BLaER1 treated with 17β-estradiol and CSF1 and Interleukin-3, amounts not matched to agents 10 nM and 100 nM (cell line): ENCODE results near the gene POLN.

Experiments used
- H3K27ac ChIP-seq, 11 experiments: shearing (Covaris generic); formaldehyde crosslinking; 2 replicates each; pipeline ENCODE4 v1.8.1; 2022
- H3K27me3 ChIP-seq, 11 experiments: shearing (Covaris generic); formaldehyde crosslinking; 2 replicates each; pipeline ENCODE4 v1.8.1; 2022
- H3K36me3 ChIP-seq, 11 experiments: shearing (Covaris generic); formaldehyde crosslinking; 2 replicates each; pipeline ENCODE4 v1.8.1; 2022
- H3K4me1 ChIP-seq, 10 experiments: shearing (Covaris generic); formaldehyde crosslinking; 2 replicates each; pipeline ENCODE4 v1.8.1; 2022
- H3K4me2 ChIP-seq, 11 experiments: shearing (Covaris generic); formaldehyde crosslinking; 2 replicates each; pipeline ENCODE4 v1.8.1; 2022
- H3K4me3 ChIP-seq, 10 experiments: shearing (Covaris generic); formaldehyde crosslinking; 2 replicates each; pipeline ENCODE4 v1.8.1; 2022
- H3K9ac ChIP-seq, 11 experiments: shearing (Covaris generic); formaldehyde crosslinking; 2 replicates each; pipeline ENCODE4 v1.8.1; 2022
- H3K9me3 ChIP-seq, 11 experiments: shearing (Covaris generic); formaldehyde crosslinking; replicated peaks in 1 of 11; 2 replicates each; pipeline ENCODE4 v1.8.1; 2022
- H4K20me1 ChIP-seq, 11 experiments: shearing (Covaris generic); formaldehyde crosslinking; 2 replicates each; pipeline ENCODE4 v1.8.1; 2022
- Cebpa-rat ChIP-seq, 11 experiments: shearing (Covaris generic); IDR thresholded peaks; 2 replicates each; pipeline ENCODE4 v1.8.1; 2022

POLN gene

GRCh38 chr4:2267320-2267811 is 25.4 kb upstream of the POLN start:
- Histone ChIP-seq H3K4me1 (peaks cover 10 to 26% (median 22%) of the 10 kb centered on the region in 10 experiments), H3K27ac (no peak overlapping the region), H3K9ac (no peak overlapping the region), H3K36me3 (no peaks in the 10 kb centered on the region), H3K4me3 (no peak overlapping the region), H3K9me3 (no peaks in the 10 kb centered on the region), H3K27me3 (no peaks in the 10 kb centered on the region), H3K4me2 (no peak overlapping the region), H4K20me1 (no peaks in the 10 kb centered on the region)
- no peak for TF ChIP-seq Cebpa-rat (IDR thresholded peaks at IDR 0.05)

GRCh38 chr4:2266821-2267220 is 24.9 kb upstream of the POLN start:
- Histone ChIP-seq H3K9me3 (no peaks in the 10 kb centered on the region), H4K20me1 (no peaks in the 10 kb centered on the region), H3K36me3 (no peaks in the 10 kb centered on the region), H3K4me1 (peaks cover 9 to 24% (median 21%) of the 10 kb centered on the region in 10 experiments), H3K4me2 (no peak overlapping the region), H3K27ac (no peak overlapping the region), H3K4me3 (no peak overlapping the region), H3K27me3 (no peaks in the 10 kb centered on the region), H3K9ac (no peak overlapping the region)
- TF ChIP-seq Cebpa-rat (IDR thresholded peaks at IDR 0.05): no peak

GRCh38 chr4:2266181-2266580 is 24.3 kb upstream of the POLN start:
- H3K27ac ChIP-seq: no peak overlapping the region
- TF ChIP-seq Cebpa-rat (IDR thresholded peaks at IDR 0.05): no peak

GRCh38 chr4:2265113-2266110 is 23.5 kb upstream of the POLN start:
- peaks cover 14 to 31% (median 28%) of the 10 kb centered on the region in 10 experiments for H3K4me1 ChIP-seq
- H3K36me3 ChIP-seq: 0 out of 22 replicates have a peak, but pooled peaks cover 0 to 1% (median 0%) of the 10 kb centered on the region in 11 experiments
- no peak overlapping the region for H3K4me3 ChIP-seq
- H3K27ac ChIP-seq: no peak overlapping the region
- H3K27me3 ChIP-seq: no peaks in the 10 kb centered on the region
- H3K9ac ChIP-seq: no peak overlapping the region; a peak in 1 of 22 replicates
- H3K4me2 ChIP-seq: no peak overlapping the region
- H3K9me3 ChIP-seq: no peaks in the 10 kb centered on the region
- peaks cover 0 to 9% (median 9%) of the 10 kb centered on the region in 11 experiments; a peak in 20 of 22 replicates for H4K20me1 ChIP-seq
- TF ChIP-seq Cebpa-rat (IDR thresholded peaks at IDR 0.05): no peak

More at GRCh38 chr4:2266181-2266580, 24.3 kb upstream of the POLN start:
- no peaks in the 10 kb centered on the region for H3K9me3 ChIP-seq
- H4K20me1 ChIP-seq: peaks cover 0 to 2% (median 1%) of the 10 kb centered on the region in 11 experiments; a peak in 17 of 22 replicates
- H3K27me3 ChIP-seq: no peaks in the 10 kb centered on the region
- peaks cover 9 to 24% (median 21%) of the 10 kb centered on the region in 10 experiments for H3K4me1 ChIP-seq
- no peaks in the 10 kb centered on the region for H3K36me3 ChIP-seq
- H3K4me2 ChIP-seq: no peak overlapping the region
- no peak overlapping the region for H3K9ac ChIP-seq
- H3K4me3 ChIP-seq: no peak overlapping the region

GRCh38 chr4:2264481-2265041 is 22.6 kb upstream of the POLN start:
- peaks cover 8 to 18% (median 17%) of the 10 kb centered on the region in 11 experiments; a peak in 21 of 22 replicates for H4K20me1 ChIP-seq
- TF ChIP-seq Cebpa-rat (IDR thresholded peaks at IDR 0.05): no peak
- H3K27ac ChIP-seq: no peak overlapping the region
- peaks cover 22 to 40% (median 36%) of the 10 kb centered on the region in 10 experiments for H3K4me1 ChIP-seq
- H3K27me3 ChIP-seq: no peaks in the 10 kb centered on the region
- peaks cover 0 to 8% (median 0%) of the 10 kb centered on the region in 11 experiments; a peak in 5 of 22 replicates for H3K36me3 ChIP-seq
- no peaks in the 10 kb centered on the region for H3K9me3 ChIP-seq
- H3K9ac ChIP-seq: no peak overlapping the region
- no peak overlapping the region for H3K4me3 ChIP-seq
- H3K4me2 ChIP-seq: peak overlapping the region in 7 of 11 experiments; percentile 15 to 99 (median 96); a peak in 8 of 22 replicates

- peaks cover 14 to 24% (median 24%) of the 10 kb centered on the region in 11 experiments for H4K20me1 ChIP-seq
- H3K4me2 ChIP-seq: peak overlapping the region in 9 of 11 experiments; percentile 15 to 99 (median 96); a peak in 10 of 22 replicates
- no peak for TF ChIP-seq Cebpa-rat (IDR thresholded peaks at IDR 0.05)
- no peak overlapping the region for H3K9ac ChIP-seq
- H3K9me3 ChIP-seq: no peaks in the 10 kb centered on the region
- no peak overlapping the region for H3K4me3 ChIP-seq
- H3K4me1 ChIP-seq: peaks cover 29 to 46% (median 42%) of the 10 kb centered on the region in 10 experiments
- H3K36me3 ChIP-seq: peaks cover 0 to 14% (median 6%) of the 10 kb centered on the region in 11 experiments; a peak in 9 of 22 replicates
- no peak overlapping the region for H3K27ac ChIP-seq
- no peaks in the 10 kb centered on the region for H3K27me3 ChIP-seq
These were observed 22.0 kb upstream of the POLN start for GRCh38 chr4:2263926-2264321.

- peak overlapping the region; percentile 86 to 95 (median 89) for H3K9ac ChIP-seq
- no peaks in the 10 kb centered on the region for H3K9me3 ChIP-seq
- H3K4me1 ChIP-seq: peaks cover 39 to 55% (median 52%) of the 10 kb centered on the region in 10 experiments
- H4K20me1 ChIP-seq: peaks cover 25 to 34% (median 34%) of the 10 kb centered on the region in 11 experiments
- peak overlapping the region; percentile 57 to 99 (median 64) for H3K4me3 ChIP-seq
- H3K4me2 ChIP-seq: peak overlapping the region; percentile 91 to 99 (median 97)
- H3K27ac ChIP-seq: peak overlapping the region; percentile 86 to 94 (median 90)
- peaks cover 0 to 25% (median 14%) of the 10 kb centered on the region in 11 experiments; a peak in 10 of 22 replicates for H3K36me3 ChIP-seq
- no peak for TF ChIP-seq Cebpa-rat (IDR thresholded peaks at IDR 0.05)
- H3K27me3 ChIP-seq: no peaks in the 10 kb centered on the region
These were observed 21.0 kb upstream of the POLN start for GRCh38 chr4:2262944-2263250.

- no peaks in the 10 kb centered on the region for H3K27me3 ChIP-seq
- peaks cover 45 to 60% (median 57%) of the 10 kb centered on the region in 10 experiments for H3K4me1 ChIP-seq
- peaks cover 30 to 40% (median 40%) of the 10 kb centered on the region in 11 experiments for H4K20me1 ChIP-seq
- H3K27ac ChIP-seq: peak overlapping the region; percentile 88 to 98 (median 92)
- H3K36me3 ChIP-seq: peaks cover 0 to 29% (median 14%) of the 10 kb centered on the region in 11 experiments; a peak in 11 of 22 replicates
- TF ChIP-seq Cebpa-rat (IDR thresholded peaks at IDR 0.05): no peak
- H3K4me2 ChIP-seq: peak overlapping the region; percentile 92 to 99 (median 98)
- H3K4me3 ChIP-seq: peak overlapping the region; percentile 76 to 99 (median 94)
- peak overlapping the region; percentile 90 to 99 (median 97) for H3K9ac ChIP-seq
- H3K9me3 ChIP-seq: no peaks in the 10 kb centered on the region
These were observed 20.4 kb upstream of the POLN start for GRCh38 chr4:2262145-2262943.
